ENCODE measurements around the gene SFSWAP.

- TF ChIP-seq CTCF (IDR thresholded peaks at IDR 0.05; ENCODE audit: control extremely low read depth in 1 of 3, insufficient read depth in 1 of 3, low read depth in 1 of 3, low read length in 3 of 3) (no peak), TAF1 (IDR thresholded peaks at IDR 0.05; ENCODE audit: low read depth, low read length) (no peak), KDM1A (IDR thresholded peaks at IDR 0.05; ENCODE audit: borderline replicate concordance, low read length) (no peak)
Observed at GRCh38 chr12:131800594-131801135, 89.8 kb downstream of the SFSWAP start.
